GM23248 (cell line): Measurements from ENCODE around the gene VPS8.

Experiments
- EZH2 ChIP-seq: fragments of 200-600 bp; sonication (generic); IDR thresholded peaks from 2 replicates; pipeline ENCODE4 v1.6.1; 2018; ENCODE audit warnings: antibody characterized with exemption, mild to moderate bottlenecking; ENCODE audit not compliant: insufficient read depth, poor library complexity, severe bottlenecking
- EZH2phosphoT487 ChIP-seq: fragments of 200-600 bp; sonication (generic); IDR thresholded peaks from 2 replicates; pipeline ENCODE4 v1.6.1; 2018; ENCODE audit warnings: antibody characterized with exemption, moderate library complexity, mild to moderate bottlenecking, low read depth; ENCODE audit not compliant: insufficient read depth

DNA sequence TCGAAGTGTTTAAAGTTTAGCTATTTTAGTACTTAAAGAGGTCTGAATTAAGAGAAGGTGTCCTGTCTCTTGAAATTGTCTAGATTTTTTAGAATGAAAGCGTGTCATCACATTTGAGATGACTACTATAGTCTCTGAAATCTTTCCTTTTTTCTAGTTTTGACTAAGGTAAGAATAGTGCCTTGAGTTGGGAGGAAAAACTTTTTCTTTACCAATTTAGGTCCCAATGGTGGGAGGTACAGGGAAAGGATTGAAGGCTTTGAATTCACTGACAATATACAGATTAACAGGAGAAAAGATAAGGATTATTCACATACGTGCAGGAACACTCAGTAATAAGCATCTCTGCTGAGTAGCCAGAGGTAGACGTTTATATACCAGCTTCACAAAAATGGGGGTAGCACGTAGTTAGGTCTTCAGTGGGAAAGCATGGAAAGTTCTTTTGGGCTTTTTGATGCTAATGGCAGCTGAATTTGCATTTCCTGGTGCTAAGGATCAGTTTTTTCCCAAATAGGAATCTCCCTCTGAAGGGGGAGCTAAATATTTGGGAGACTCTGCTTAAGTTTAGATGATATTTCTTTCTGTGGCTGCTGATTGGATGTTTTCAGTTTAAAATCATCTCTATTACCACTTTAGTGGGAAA lies 88.1 kb downstream of the VPS8 start:
- TF ChIP-seq EZH2phosphoT487: no peak
- no peak for TF ChIP-seq EZH2
